Liver (tissue), 9 donors: ENCODE data around the gene CLCN2. TPM values are rescaled to one million over a fixed set of nuclear protein-coding genes. Genes with fewer than 3 reads are reported as not detected.

ENCODE experiments used
- DNase-seq: peaks from one replicate; pipeline ENCODE4 v3.0.0-alpha.2; 2017; ENCODE audit warnings: low spot score
- H3K27ac ChIP-seq, 2 donors: one replicate each; pipeline ENCODE4 v1.7.0; 2013; ENCODE audit warnings: inconsistent platforms in 2 of 2, low read length in 2 of 2, control low read depth in 1 of 2, low read depth in 1 of 2, mild to moderate bottlenecking in 1 of 2
- H3K27me3 ChIP-seq, 4 donors: one replicate each; pipeline versions ENCODE4 v1.6.1 to v1.7.0; 2013; ENCODE audit warnings: low read length in 3 of 4, inconsistent platforms in 1 of 4, mild to moderate bottlenecking in 1 of 4, moderate library complexity in 1 of 4; ENCODE audit not compliant: control insufficient read depth in 4 of 4, insufficient read depth in 4 of 4
- H3K36me3 ChIP-seq, 4 donors: one replicate each; pipeline versions ENCODE4 v1.6.1 to v1.7.0; 2013; ENCODE audit warnings: low read length in 3 of 4, mild to moderate bottlenecking in 3 of 4, low read depth in 1 of 4, moderate library complexity in 1 of 4; ENCODE audit not compliant: control insufficient read depth in 4 of 4, insufficient read depth in 3 of 4
- H3K4me1 ChIP-seq, 4 donors: one replicate each; pipeline versions ENCODE4 v1.6.1 to v1.7.0; 2013; ENCODE audit warnings: low read length in 3 of 4, mild to moderate bottlenecking in 3 of 4, moderate library complexity in 1 of 4; ENCODE audit not compliant: control insufficient read depth in 4 of 4, insufficient read depth in 4 of 4
- H3K4me3 ChIP-seq, 3 donors: one replicate each; pipeline versions ENCODE4 v1.6.1 to v1.7.0; 2013; ENCODE audit warnings: low read length in 3 of 3, control low read depth in 1 of 3, low read depth in 1 of 3, mild to moderate bottlenecking in 1 of 3
- H3K9ac ChIP-seq, 2 donors: one replicate each; pipeline ENCODE4 v1.7.0; 2013; ENCODE audit warnings: low read length in 2 of 2, mild to moderate bottlenecking in 2 of 2, moderate library complexity in 2 of 2, control low read depth in 1 of 2, low read depth in 1 of 2
- H3K9me3 ChIP-seq, 4 donors: one replicate each; pipeline versions ENCODE4 v1.6.1 to v1.7.0; 2013; ENCODE audit warnings: low read length in 3 of 4; ENCODE audit not compliant: control insufficient read depth in 4 of 4
- ATF3 ChIP-seq: IDR thresholded peaks from 2 replicates; pipeline ENCODE4 v1.6.1; 2016; ENCODE audit warnings: antibody characterized with exemption
- EGR1 ChIP-seq, 2 donors: IDR thresholded peaks; 2 replicates each; pipeline ENCODE4 v1.6.1; 2016 to 2018; ENCODE audit warnings: antibody characterized with exemption in 2 of 2, low read depth in 2 of 2
- GABPA ChIP-seq, 2 donors: IDR thresholded peaks in 1 of 2; conservative IDR thresholded peaks in 1 of 2; 2 replicates each; pipeline ENCODE4 v1.6.1; 2016; ENCODE audit warnings: antibody characterized with exemption in 2 of 2, mild to moderate bottlenecking in 1 of 2, moderate library complexity in 1 of 2
- HNF4A ChIP-seq, 2 donors: conservative IDR thresholded peaks; 2 replicates each; pipeline ENCODE4 v1.6.1; 2016; ENCODE audit warnings: antibody characterized with exemption in 2 of 2, mild to moderate bottlenecking in 2 of 2
- JUND ChIP-seq, 2 donors: IDR thresholded peaks; 2 replicates each; pipeline ENCODE4 v1.6.1; 2016; ENCODE audit warnings: antibody characterized with exemption in 2 of 2
- NR2F2 ChIP-seq: IDR thresholded peaks from 2 replicates; pipeline ENCODE4 v1.6.1; 2016; ENCODE audit warnings: antibody characterized with exemption
- RAD21 ChIP-seq, 2 donors: IDR thresholded peaks; 2 replicates each; pipeline ENCODE4 v1.6.1; 2016; ENCODE audit warnings: antibody characterized with exemption in 2 of 2, mild to moderate bottlenecking in 2 of 2
- REST ChIP-seq: IDR thresholded peaks from 2 replicates; pipeline ENCODE4 v1.6.1; 2016; ENCODE audit warnings: antibody characterized with exemption, mild to moderate bottlenecking
- RXRA ChIP-seq, 2 donors: IDR thresholded peaks; 2 replicates each; pipeline ENCODE4 v1.6.1; 2017 to 2018; ENCODE audit warnings: antibody characterized with exemption in 2 of 2, mild to moderate bottlenecking in 1 of 2
- TAF1 ChIP-seq: conservative IDR thresholded peaks from 2 replicates; pipeline ENCODE4 v1.6.1; 2016; ENCODE audit warnings: antibody characterized with exemption, mild to moderate bottlenecking
- YY1 ChIP-seq: IDR thresholded peaks from 2 replicates; pipeline ENCODE4 v1.6.1; 2016; ENCODE audit warnings: antibody characterized with exemption, mild to moderate bottlenecking
- WGBS: extraction: QIAGEN DNeasy Blood & Tissue Kit; methylation state at CpG from one replicate; pipeline ENCODE4 v1.1.7; 2013; 5-methylcytosine and 5-hydroxymethylcytosine counted together
- polyA plus RNA-seq, 2 donors: library from polyadenylated mRNA; stranded (reverse) in 1 of 2; unstranded in 1 of 2; fragments of 200-250 nt in 1 of 2; fragments of >200 nt in 1 of 2; fragmentation: Nextera tagmentation in 1 of 2; extraction: Ambion mirVana in 1 of 2; gene quantifications; one replicate each; pipeline versions ENCODE4 v1.2.1 to v1.2.3, GENCODE V29; 2013 to 2015
- total RNA-seq, 2 donors: library from RNA; depleted of rRNA; stranded (reverse); fragments of >200 nt; gene quantifications; one replicate each; pipeline ENCODE4 v1.2.3, GENCODE V29; 2014
- TF ChIP-seq, protein P1 (sequence below): IDR thresholded peaks from 2 replicates; pipeline ENCODE4 v1.6.1; 2016; ENCODE audit warnings: antibody characterized with exemption
- TF ChIP-seq, protein P2 (sequence below): fragments of 150-350 bp; IDR thresholded peaks from 2 replicates; pipeline ENCODE4 v1.5.1; 2017; ENCODE audit warnings: improper control_type of control experiment, low read depth, low read length; ENCODE audit not compliant: missing input control
- donor health status: healthy.
- donor health status: healthy.
- donor health status: healthy.
- donor health status: healthy.
- donor health status: healthy.

Gene CLCN2
- total and polyA plus RNA-seq, 4 donors, result 1.1 to 3.9 (median 2.6) TPM

- Histone ChIP-seq H3K27me3 (no peaks in the 10 kb centered on the region), H3K4me3 (no peak overlapping the region), H3K9ac (no peak overlapping the region), H3K36me3 (peaks cover 1 to 30% (median 22%) of the 10 kb centered on the region in 4 donors), H3K27ac (no peak overlapping the region), H3K4me1 (peaks cover 0 to 28% (median 18%) of the 10 kb centered on the region in 4 donors), H3K9me3 (no peaks in the 10 kb centered on the region)
- WGBS, result 89% methylated on average over 6 of the region's 6 CpGs
- TF ChIP-seq ATF3 (no peak), TAF1 (no peak), JUND (IDR thresholded peaks at IDR 0.05) (no peak), RXRA (IDR thresholded peaks at IDR 0.05) (no peak), GABPA (IDR thresholded peaks at IDR 0.05 in 1 of 2, conservative IDR thresholded peaks at IDR 0.05 in 1 of 2) (no peak), EGR1 (IDR thresholded peaks at IDR 0.05; ENCODE audit: low read depth in 2 of 2) (no peak)
- TF ChIP-seq, protein P1, sequence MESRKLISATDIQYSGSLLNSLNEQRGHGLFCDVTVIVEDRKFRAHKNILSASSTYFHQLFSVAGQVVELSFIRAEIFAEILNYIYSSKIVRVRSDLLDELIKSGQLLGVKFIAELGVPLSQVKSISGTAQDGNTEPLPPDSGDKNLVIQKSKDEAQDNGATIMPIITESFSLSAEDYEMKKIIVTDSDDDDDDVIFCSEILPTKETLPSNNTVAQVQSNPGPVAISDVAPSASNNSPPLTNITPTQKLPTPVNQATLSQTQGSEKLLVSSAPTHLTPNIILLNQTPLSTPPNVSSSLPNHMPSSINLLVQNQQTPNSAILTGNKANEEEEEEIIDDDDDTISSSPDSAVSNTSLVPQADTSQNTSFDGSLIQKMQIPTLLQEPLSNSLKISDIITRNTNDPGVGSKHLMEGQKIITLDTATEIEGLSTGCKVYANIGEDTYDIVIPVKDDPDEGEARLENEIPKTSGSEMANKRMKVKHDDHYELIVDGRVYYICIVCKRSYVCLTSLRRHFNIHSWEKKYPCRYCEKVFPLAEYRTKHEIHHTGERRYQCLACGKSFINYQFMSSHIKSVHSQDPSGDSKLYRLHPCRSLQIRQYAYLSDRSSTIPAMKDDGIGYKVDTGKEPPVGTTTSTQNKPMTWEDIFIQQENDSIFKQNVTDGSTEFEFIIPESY, result no peak
- DNase-seq, result no peak
Observed at GRCh38 chr3:184373422-184373821, 12.0 kb upstream of the CLCN2 start.

DNA sequence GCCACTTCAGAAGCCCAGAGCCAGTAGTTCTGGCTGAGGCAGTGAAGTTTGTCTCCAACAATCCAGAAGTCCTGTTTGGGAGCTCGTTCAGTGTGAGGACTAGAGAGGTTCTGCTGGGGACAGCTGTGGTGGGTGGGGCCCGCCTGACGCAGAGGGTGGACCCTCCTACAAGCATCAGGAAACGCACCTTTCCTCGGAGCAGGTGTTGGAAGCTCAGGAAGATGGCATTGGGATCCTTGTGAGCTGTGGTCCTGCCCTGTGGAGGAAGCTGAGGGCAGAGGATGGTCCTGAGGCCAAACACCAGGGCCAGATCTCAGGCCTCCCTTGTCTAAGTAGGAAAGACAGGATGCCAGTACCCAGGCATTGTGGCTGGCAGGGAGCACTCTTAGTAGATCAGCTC, 11.5 kb upstream of the CLCN2 start:
- DNase-seq, result no peak
- Histone ChIP-seq H3K36me3 (peaks cover 1 to 30% (median 26%) of the 10 kb centered on the region in 4 donors), H3K9ac (no peak overlapping the region), H3K27ac (no peak overlapping the region), H3K9me3 (no peaks in the 10 kb centered on the region), H3K27me3 (no peaks in the 10 kb centered on the region), H3K4me1 (peaks cover 0 to 27% (median 20%) of the 10 kb centered on the region in 4 donors), H3K4me3 (no peak overlapping the region)
- WGBS, result 83% methylated on average over 5 of the region's 5 CpGs
- TF ChIP-seq RXRA (IDR thresholded peaks at IDR 0.05) (no peak), TAF1 (no peak), RAD21 (IDR thresholded peaks at IDR 0.05) (no peak), REST (no peak), YY1 (no peak), EGR1 (IDR thresholded peaks at IDR 0.05; ENCODE audit: low read depth in 2 of 2) (no peak), JUND (IDR thresholded peaks at IDR 0.05) (no peak), HNF4A (conservative IDR thresholded peaks at IDR 0.05) (no peak), NR2F2 (no peak), GABPA (IDR thresholded peaks at IDR 0.05 in 1 of 2, conservative IDR thresholded peaks at IDR 0.05 in 1 of 2) (no peak)
- TF ChIP-seq, protein P2, sequence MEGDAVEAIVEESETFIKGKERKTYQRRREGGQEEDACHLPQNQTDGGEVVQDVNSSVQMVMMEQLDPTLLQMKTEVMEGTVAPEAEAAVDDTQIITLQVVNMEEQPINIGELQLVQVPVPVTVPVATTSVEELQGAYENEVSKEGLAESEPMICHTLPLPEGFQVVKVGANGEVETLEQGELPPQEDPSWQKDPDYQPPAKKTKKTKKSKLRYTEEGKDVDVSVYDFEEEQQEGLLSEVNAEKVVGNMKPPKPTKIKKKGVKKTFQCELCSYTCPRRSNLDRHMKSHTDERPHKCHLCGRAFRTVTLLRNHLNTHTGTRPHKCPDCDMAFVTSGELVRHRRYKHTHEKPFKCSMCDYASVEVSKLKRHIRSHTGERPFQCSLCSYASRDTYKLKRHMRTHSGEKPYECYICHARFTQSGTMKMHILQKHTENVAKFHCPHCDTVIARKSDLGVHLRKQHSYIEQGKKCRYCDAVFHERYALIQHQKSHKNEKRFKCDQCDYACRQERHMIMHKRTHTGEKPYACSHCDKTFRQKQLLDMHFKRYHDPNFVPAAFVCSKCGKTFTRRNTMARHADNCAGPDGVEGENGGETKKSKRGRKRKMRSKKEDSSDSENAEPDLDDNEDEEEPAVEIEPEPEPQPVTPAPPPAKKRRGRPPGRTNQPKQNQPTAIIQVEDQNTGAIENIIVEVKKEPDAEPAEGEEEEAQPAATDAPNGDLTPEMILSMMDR, result no peak
- TF ChIP-seq, protein P1, result no peak
